DND-41 (cell line): ENCODE measurements around the gene NXN.

Experiments
- ATAC-seq: fragments of 200-7000 bp; cut with Tn5 transposase; 3 replicates; pipeline ENCODE4 v1.9.1; 2021; ENCODE audit warnings: low read depth; ENCODE audit not compliant: insufficient read depth
- DNase-seq: peaks from one replicate; pipeline ENCODE4 v3.0.0-alpha.2; 2020
- H2AFZ ChIP-seq: 2 replicates; pipeline ENCODE4 v1.6.0; 2012; ENCODE audit warnings: low read depth, low read length
- H3K27ac ChIP-seq: 2 replicates; pipeline ENCODE4 v1.5.1; 2012; ENCODE audit warnings: low read length, inconsistent platforms
- H3K27me3 ChIP-seq: fragments of 200-600 bp; sonication (generic); 2 replicates; pipeline ENCODE4 v1.6.0; 2012; ENCODE audit warnings: low read length, mild to moderate bottlenecking, inconsistent platforms; ENCODE audit not compliant: insufficient read depth, poor library complexity
- H3K36me3 ChIP-seq: 2 replicates; pipeline ENCODE4 v1.5.1; 2012; ENCODE audit warnings: low read length, inconsistent platforms; ENCODE audit not compliant: insufficient read depth
- H3K4me1 ChIP-seq: 2 replicates; pipeline ENCODE4 v1.5.1; 2012; ENCODE audit warnings: mild to moderate bottlenecking, low read length; ENCODE audit not compliant: insufficient read depth
- H3K4me2 ChIP-seq: 2 replicates; pipeline ENCODE4 v1.6.0; 2012; ENCODE audit warnings: mild to moderate bottlenecking, moderate library complexity, low read length, inconsistent platforms; ENCODE audit not compliant: insufficient read depth
- H3K4me3 ChIP-seq, 2 experiments: fragments of 200-600 bp in 1 of 2; shearing (Covaris generic) in 1 of 2; 2 replicates each; pipeline ENCODE4 v1.5.1; 2012 to 2016; ENCODE audit warnings: inconsistent platforms in 2 of 2, low read length in 2 of 2, mild to moderate bottlenecking in 2 of 2, low read depth in 1 of 2, moderate library complexity in 1 of 2
- H3K79me2 ChIP-seq: 2 replicates; pipeline ENCODE4 v1.6.0; 2012; ENCODE audit warnings: low read length, inconsistent platforms; ENCODE audit not compliant: insufficient read depth
- H3K9ac ChIP-seq: 2 replicates; pipeline ENCODE4 v1.6.0; 2012; ENCODE audit warnings: low read depth, mild to moderate bottlenecking, inconsistent platforms, low read length, moderate library complexity
- H3K9me3 ChIP-seq: 2 replicates; pipeline ENCODE4 v1.5.1; 2012; ENCODE audit warnings: low read length, moderate library complexity, mild to moderate bottlenecking, inconsistent platforms; ENCODE audit not compliant: insufficient read depth, severe bottlenecking
- H4K20me1 ChIP-seq: 2 replicates; pipeline ENCODE4 v1.6.0; 2012; ENCODE audit warnings: low read length; ENCODE audit not compliant: insufficient read depth
- CTCF ChIP-seq: IDR thresholded peaks from 2 replicates; pipeline ENCODE4 v1.5.1; 2012; ENCODE audit warnings: borderline replicate concordance, low read length, moderate library complexity, mild to moderate bottlenecking; ENCODE audit not compliant: poor library complexity, severe bottlenecking; ENCODE audit errors: extremely low read depth
- EZH2 ChIP-seq: IDR thresholded peaks from 3 replicates; pipeline ENCODE4 v1.6.1; 2012; ENCODE audit warnings: borderline replicate concordance, low read depth, mild to moderate bottlenecking, moderate library complexity, low read length, inconsistent platforms; ENCODE audit not compliant: severe bottlenecking

The NXN gene

GRCh38 chr17:802481-802880 lies 177.1 kb downstream of the NXN start:
- Histone ChIP-seq H3K79me2 (no peaks in the 10 kb centered on the region), H3K36me3 (no peaks in the 10 kb centered on the region), H3K4me1 (no peaks in the 10 kb centered on the region), H2AFZ (no peak overlapping the region), H3K4me3 (no peak overlapping the region), H4K20me1 (0 out of 2 replicates have a peak, but pooled peaks cover 3% of the 10 kb centered on the region), H3K9me3 (no peaks in the 10 kb centered on the region), H3K27me3 (no peaks in the 10 kb centered on the region), H3K27ac (no peak overlapping the region), H3K9ac (no peak overlapping the region), H3K4me2 (no peak overlapping the region)
- ATAC-seq (no peak), DNase-seq (no peak)
- TF ChIP-seq EZH2 (no peak), CTCF (no peak)

GRCh38 chr17:801660-802059 lies 177.9 kb downstream of the NXN start:
- Histone ChIP-seq H3K4me1 (no peaks in the 10 kb centered on the region), H3K27ac (no peak overlapping the region), H3K36me3 (no peaks in the 10 kb centered on the region), H3K27me3 (no peaks in the 10 kb centered on the region), H3K4me3 (no peak overlapping the region), H3K79me2 (no peaks in the 10 kb centered on the region), H3K9me3 (no peaks in the 10 kb centered on the region), H4K20me1 (0 out of 2 replicates have a peak, but pooled peaks cover 3% of the 10 kb centered on the region), H3K4me2 (no peak overlapping the region), H3K9ac (no peak overlapping the region), H2AFZ (no peak overlapping the region)
- ATAC-seq (no peak), DNase-seq (no peak)
- no peak for TF ChIP-seq CTCF
- TF ChIP-seq EZH2: no peak

- ATAC-seq: no peak
Measured at GRCh38 chr17:800446-801242, 178.9 kb downstream of the NXN start.

More at GRCh38 chr17:800446-801242, 178.9 kb downstream of the NXN start:
- Histone ChIP-seq H3K36me3 (peaks cover 4% of the 10 kb centered on the region; the same call in 1 of the 2 replicates), H3K4me2 (no peak overlapping the region), H3K27me3 (no peaks in the 10 kb centered on the region), H3K27ac (no peak overlapping the region), H3K9me3 (no peaks in the 10 kb centered on the region), H4K20me1 (0 out of 2 replicates have a peak, but pooled peaks cover 3% of the 10 kb centered on the region), H3K4me1 (no peaks in the 10 kb centered on the region), H2AFZ (no peak overlapping the region), H3K4me3 (no peak overlapping the region), H3K79me2 (no peaks in the 10 kb centered on the region), H3K9ac (no peak overlapping the region)
- DNase-seq: no peak
- TF ChIP-seq EZH2 (no peak), CTCF (no peak)
